IMR-90 (cell line): ENCODE data around the gene SASH3. TPM values are rescaled to one million over a fixed set of nuclear protein-coding genes. Genes with fewer than 3 reads are reported as not detected.

Experiments used
- ATAC-seq: fragments of 200-7000 bp; cut with Tn5 transposase; 2 replicates; pipeline ENCODE4 v1.9.1; 2020; ENCODE audit warnings: low read depth, mild to moderate bottlenecking, moderate library complexity
- BruUV-seq: library from RNA; stranded (reverse); fragments of 400-500 nt; replicated peaks from 2 replicates; lab custom pipeline; 2021; lab: Mats Ljungman, UMichigan
- CTCF ChIA-PET: fragments of 300-600 bp; formaldehyde crosslinking; extraction: SDS; loops from one replicate; lab custom pipeline; 2021; ENCODE audit warnings: antibody characterized with exemption; lab: Yijun Ruan, JAX
- POLR2A ChIA-PET: fragments of 300-600 bp; sonication (Branson Sonifier 250); formaldehyde crosslinking; loops from one replicate; lab custom pipeline; 2022; ENCODE audit warnings: antibody characterized with exemption; ENCODE audit not compliant: unreplicated experiment; lab: Charles Lee
- DNase-seq: peaks from one replicate; pipeline ENCODE4 v3.0.0; 2013
- H2AFZ ChIP-seq: replicated peaks from 2 replicates; pipeline ENCODE3; 2013; ENCODE audit warnings: low read length, mild to moderate bottlenecking; ENCODE audit not compliant: poor library complexity
- H2AK5ac ChIP-seq: 2 replicates; pipeline ENCODE4 v1.6.1; 2013; ENCODE audit warnings: low read depth, low read length, inconsistent platforms
- H2AK9ac ChIP-seq: replicated peaks from 2 replicates; pipeline ENCODE3; 2013; ENCODE audit warnings: mild to moderate bottlenecking, low read depth, low read length, moderate library complexity; ENCODE audit not compliant: poor library complexity
- H2BK120ac ChIP-seq: 2 replicates; pipeline ENCODE4 v1.6.1; 2013; ENCODE audit warnings: low read depth, low read length, inconsistent platforms
- H2BK15ac ChIP-seq: 3 replicates; pipeline ENCODE4 v1.6.1; 2013; ENCODE audit warnings: low read depth, low read length, inconsistent platforms
- H2BK20ac ChIP-seq: 2 replicates; pipeline ENCODE4 v1.6.1; 2013; ENCODE audit warnings: low read depth, mild to moderate bottlenecking, inconsistent platforms, low read length, moderate library complexity
- H2BK5ac ChIP-seq: 2 replicates; pipeline ENCODE4 v1.6.1; 2013; ENCODE audit warnings: mild to moderate bottlenecking, low read depth, low read length, inconsistent platforms; ENCODE audit not compliant: poor library complexity, severe bottlenecking
- H3K14ac ChIP-seq: replicated peaks from 2 replicates; pipeline ENCODE4 v1.6.1; 2013; ENCODE audit warnings: low read depth, low read length, inconsistent platforms
- H3K18ac ChIP-seq: 2 replicates; pipeline ENCODE4 v1.6.1; 2013; ENCODE audit warnings: low read depth, low read length, control low read depth
- H3K23ac ChIP-seq: 2 replicates; pipeline ENCODE4 v1.6.1; 2013; ENCODE audit warnings: low read depth, low read length, inconsistent platforms
- H3K27ac ChIP-seq: 2 replicates; pipeline ENCODE4 v1.5.1; 2013; ENCODE audit warnings: mild to moderate bottlenecking, control low read depth, low read length; ENCODE audit not compliant: insufficient read depth
- H3K27me3 ChIP-seq: 2 replicates; pipeline ENCODE4 v1.6.1; 2013; ENCODE audit warnings: low read length; ENCODE audit not compliant: control insufficient read depth, insufficient read depth
- H3K36me3 ChIP-seq: 2 replicates; pipeline ENCODE4 v1.6.1; 2013; ENCODE audit warnings: low read length, mixed read lengths; ENCODE audit not compliant: control insufficient read depth, insufficient read depth
- H3K4ac ChIP-seq: 2 replicates; pipeline ENCODE4 v1.6.1; 2013; ENCODE audit warnings: low read depth, low read length, inconsistent platforms
- H3K4me1 ChIP-seq: 2 replicates; pipeline ENCODE4 v1.6.1; 2013; ENCODE audit warnings: low read length, mixed read lengths; ENCODE audit not compliant: control insufficient read depth, insufficient read depth
- H3K4me2 ChIP-seq: 2 replicates; pipeline ENCODE4 v1.6.1; 2013; ENCODE audit warnings: low read depth, mild to moderate bottlenecking, control low read depth, low read length, moderate library complexity
- H3K4me3 ChIP-seq: 2 replicates; pipeline ENCODE4 v1.5.1; 2013; ENCODE audit warnings: low read depth, mild to moderate bottlenecking, control low read depth, low read length, moderate library complexity; ENCODE audit not compliant: insufficient read depth
- H3K56ac ChIP-seq: 2 replicates; pipeline ENCODE4 v1.6.1; 2013; ENCODE audit warnings: low read length, inconsistent platforms; ENCODE audit not compliant: insufficient read depth; ENCODE audit errors: extremely low read depth
- H3K79me1 ChIP-seq, 2 experiments: 2 replicates each; pipeline ENCODE4 v1.6.1; 2013; ENCODE audit warnings: low read length in 2 of 2, inconsistent platforms in 1 of 2, low read depth in 1 of 2
- H3K9ac ChIP-seq: 2 replicates; pipeline ENCODE4 v1.6.1; 2013; ENCODE audit warnings: low read depth, low read length, control low read depth
- H3K9me1 ChIP-seq: 2 replicates; pipeline ENCODE4 v1.6.1; 2013; ENCODE audit warnings: low read length, inconsistent platforms; ENCODE audit not compliant: insufficient read depth
- H3K9me3 ChIP-seq: 2 replicates; pipeline ENCODE4 v1.6.1; 2013; ENCODE audit warnings: low read length; ENCODE audit not compliant: control insufficient read depth, insufficient read depth
- H4K20me1 ChIP-seq: 2 replicates; pipeline ENCODE4 v1.6.1; 2013; ENCODE audit warnings: low read length, inconsistent platforms; ENCODE audit not compliant: insufficient read depth
- H4K5ac ChIP-seq: 2 replicates; pipeline ENCODE4 v1.6.1; 2013; ENCODE audit warnings: mild to moderate bottlenecking, low read depth, low read length, control low read depth
- H4K8ac ChIP-seq, 2 experiments: 2 replicates each; pipeline ENCODE4 v1.6.1; 2013; ENCODE audit warnings: low read depth in 2 of 2, low read length in 2 of 2, control low read depth in 1 of 2, inconsistent platforms in 1 of 2
- H4K91ac ChIP-seq: 2 replicates; pipeline ENCODE4 v1.6.1; 2013; ENCODE audit warnings: low read depth, low read length, inconsistent platforms; ENCODE audit not compliant: insufficient read depth
- BHLHE40 ChIP-seq: fragments of 150-350 bp; IDR thresholded peaks from 2 replicates; pipeline ENCODE4 v1.6.1; 2016; ENCODE audit warnings: mild to moderate bottlenecking, low read depth, low read length
- CEBPB ChIP-seq: IDR thresholded peaks from 2 replicates; pipeline ENCODE4 v1.6.1; 2012; ENCODE audit warnings: low read depth, low read length, improper control_type of control experiment
- CHD1 ChIP-seq: IDR thresholded peaks from 2 replicates; pipeline ENCODE4 v1.6.1; 2012; ENCODE audit warnings: low read depth, low read length, improper control_type of control experiment
- FOS ChIP-seq: fragments of 150-350 bp; IDR thresholded peaks from 2 replicates; pipeline ENCODE4 v1.6.1; 2016; ENCODE audit warnings: low read depth, low read length
- MAFK ChIP-seq: IDR thresholded peaks from 2 replicates; pipeline ENCODE4 v1.6.1; 2012; ENCODE audit warnings: low read depth, low read length, improper control_type of control experiment
- MAZ ChIP-seq: IDR thresholded peaks from 2 replicates; pipeline ENCODE4 v1.6.1; 2012; ENCODE audit warnings: low read depth, mild to moderate bottlenecking, low read length, improper control_type of control experiment, moderate library complexity, borderline replicate concordance
- MXI1 ChIP-seq: IDR thresholded peaks from 2 replicates; pipeline ENCODE4 v1.6.1; 2012; ENCODE audit warnings: low read depth, mild to moderate bottlenecking, low read length, moderate library complexity, borderline replicate concordance
- NFE2L2 ChIP-seq: fragments of 150-350 bp; IDR thresholded peaks from 2 replicates; pipeline ENCODE4 v1.6.1; 2016; ENCODE audit warnings: low read depth, mild to moderate bottlenecking, low read length
- POLR2A ChIP-seq: IDR thresholded peaks from 2 replicates; pipeline ENCODE4 v1.6.1; 2012; ENCODE audit warnings: mild to moderate bottlenecking, low read depth, low read length
- RAD21 ChIP-seq: IDR thresholded peaks from 2 replicates; pipeline ENCODE4 v1.6.1; 2012; ENCODE audit warnings: low read length, improper control_type of control experiment
- RCOR1 ChIP-seq: IDR thresholded peaks from 2 replicates; pipeline ENCODE4 v1.6.1; 2012; ENCODE audit warnings: mild to moderate bottlenecking, low read length, improper control_type of control experiment; ENCODE audit not compliant: insufficient replicate concordance
- RFX5 ChIP-seq: IDR thresholded peaks from 2 replicates; pipeline ENCODE4 v1.8.0; 2012; ENCODE audit warnings: low read depth, mild to moderate bottlenecking, low read length, moderate library complexity
- SMC3 ChIP-seq: fragments of 150-350 bp; IDR thresholded peaks from 2 replicates; pipeline ENCODE4 v1.6.1; 2016; ENCODE audit warnings: low read depth, mild to moderate bottlenecking, antibody characterized with exemption, low read length, moderate library complexity
- WGBS, 2 experiments: methylation state at CpG; one replicate each; pipeline versions ENCODE4 v1.1.5 to v1.1.7; 2013; ENCODE audit warnings: missing lambda C conversion rate in 2 of 2; ENCODE audit not compliant: insufficient read length in 1 of 2; ENCODE audit errors: extremely low coverage in 2 of 2; 5-methylcytosine and 5-hydroxymethylcytosine counted together
- dilution Hi-C: fragments of 300-500 bp; cut with HindIII; formaldehyde crosslinking; loops from one replicate; pipeline ENCODE4 v1.14.3; 2018; ENCODE audit warnings: low sequenced_read_pairs; ENCODE audit not compliant: unreplicated experiment
- in situ Hi-C: fragments of 300-500 bp; cut with MboI; formaldehyde crosslinking; loops from 3 replicates; pipeline ENCODE4 v1.14.3; 2019; ENCODE audit warnings: low sequenced_read_pairs, inconsistent platforms, mixed read lengths
- intact Hi-C: fragments of 100-400 bp; cut with micrococcal nuclease; formaldehyde crosslinking; loops from 2 replicates; pipeline ENCODE4 v1.10.0; 2022
- polyA plus RNA-seq, 3 experiments: library from polyadenylated mRNA; depleted of rRNA; stranded (reverse); fragments of >200 nt; gene quantifications; 2 replicates each; pipeline ENCODE4 v1.2.3, GENCODE V29; 2012; ENCODE audit warnings: low replicate concordance in 1 of 3
- total RNA-seq: library from RNA; depleted of rRNA; stranded (reverse); fragments of >200 nt; gene quantifications from 2 replicates; pipeline ENCODE4 v1.2.3, GENCODE V29; 2012
- TF ChIP-seq, protein P1 (sequence below): fragments of 150-350 bp; IDR thresholded peaks from 2 replicates; pipeline ENCODE4 v1.6.1; 2016; ENCODE audit warnings: low read depth, mild to moderate bottlenecking, low read length, moderate library complexity, borderline replicate concordance
- TF ChIP-seq, protein P2 (sequence below): fragments of 150-350 bp; IDR thresholded peaks from 2 replicates; pipeline ENCODE4 v1.6.1; 2017; ENCODE audit warnings: mild to moderate bottlenecking, antibody characterized with exemption, low read length, low read depth
- TF ChIP-seq, protein P3 (sequence below): conservative IDR thresholded peaks from 2 replicates; pipeline ENCODE4 v1.5.1; 2012; ENCODE audit warnings: mild to moderate bottlenecking, low read depth, low read length, improper control_type of control experiment

SASH3 gene
- total and polyA plus RNA-seq, 2 of the 4 experiments (the other 2 are of a cell fraction): not detected

DNA sequence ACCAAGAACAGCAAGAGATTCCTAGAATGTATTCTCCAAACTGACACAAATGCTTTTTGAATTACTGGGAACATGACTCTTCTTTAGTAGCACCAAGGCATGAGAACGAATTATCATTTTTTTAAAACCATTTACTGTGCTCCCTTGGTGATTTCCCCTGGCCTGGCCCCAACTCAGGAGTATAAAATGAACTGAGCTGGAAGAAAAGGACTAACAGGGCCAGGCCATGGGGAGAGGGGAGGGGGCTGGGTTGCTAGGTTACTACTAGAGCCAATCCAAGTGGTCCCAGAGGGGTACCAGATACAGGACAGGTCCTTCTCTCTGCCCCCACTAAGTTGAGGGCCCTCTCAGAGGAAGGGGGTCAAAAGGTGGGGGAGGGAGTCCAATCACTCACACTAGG lies 23.1 kb downstream of the SASH3 start:
- no peak overlapping the region for H3K14ac ChIP-seq
- H3K4ac ChIP-seq: no peak overlapping the region
- H3K56ac ChIP-seq: no peak overlapping the region
- no peak overlapping the region for H4K8ac ChIP-seq
- no peak overlapping the region for H2BK5ac ChIP-seq
- intact Hi-C loops: no loop called here
- no peak overlapping the region for H3K9ac ChIP-seq
- no CpG with 5 or more reads among the region's 1 CpG for WGBS, 2 experiments
- BruUV-seq: no TSS peak
- in situ Hi-C loops: no loop called here
- no peak for ATAC-seq
- no peak overlapping the region for H4K91ac ChIP-seq
- no peak overlapping the region for H3K18ac ChIP-seq
- H3K4me2 ChIP-seq: no peak overlapping the region
- H3K4me3 ChIP-seq: no peak overlapping the region
- dilution Hi-C loops: no loop called here
- ChIA-PET CTCF (no interaction called here), POLR2A (no interaction called here)
- no peak overlapping the region for H3K27ac ChIP-seq
- H2AFZ ChIP-seq: no peak overlapping the region
- peaks cover 3% of the 10 kb centered on the region; the same call in 1 of the 2 replicates for H3K27me3 ChIP-seq
- no peak for DNase-seq
- no peaks in the 10 kb centered on the region for H3K4me1 ChIP-seq
- H2BK20ac ChIP-seq: no peak overlapping the region
- H4K20me1 ChIP-seq: no peaks in the 10 kb centered on the region
- H3K79me1 ChIP-seq: no peaks in the 10 kb centered on the region
- no peak overlapping the region for H2AK5ac ChIP-seq
- H2AK9ac ChIP-seq: no peak overlapping the region
- no peaks in the 10 kb centered on the region for H3K9me1 ChIP-seq
- H2BK120ac ChIP-seq: no peak overlapping the region
- no peak overlapping the region for H4K5ac ChIP-seq
- peaks cover 1% of the 10 kb centered on the region for H3K36me3 ChIP-seq
- no peak overlapping the region for H2BK15ac ChIP-seq
- TF ChIP-seq, protein P1, sequence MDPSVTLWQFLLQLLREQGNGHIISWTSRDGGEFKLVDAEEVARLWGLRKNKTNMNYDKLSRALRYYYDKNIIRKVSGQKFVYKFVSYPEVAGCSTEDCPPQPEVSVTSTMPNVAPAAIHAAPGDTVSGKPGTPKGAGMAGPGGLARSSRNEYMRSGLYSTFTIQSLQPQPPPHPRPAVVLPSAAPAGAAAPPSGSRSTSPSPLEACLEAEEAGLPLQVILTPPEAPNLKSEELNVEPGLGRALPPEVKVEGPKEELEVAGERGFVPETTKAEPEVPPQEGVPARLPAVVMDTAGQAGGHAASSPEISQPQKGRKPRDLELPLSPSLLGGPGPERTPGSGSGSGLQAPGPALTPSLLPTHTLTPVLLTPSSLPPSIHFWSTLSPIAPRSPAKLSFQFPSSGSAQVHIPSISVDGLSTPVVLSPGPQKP: no peak
- TF ChIP-seq NFE2L2: no peak
- TF ChIP-seq RAD21: no peak
- TF ChIP-seq RCOR1: no peak
- TF ChIP-seq BHLHE40: no peak
- TF ChIP-seq, protein P2, sequence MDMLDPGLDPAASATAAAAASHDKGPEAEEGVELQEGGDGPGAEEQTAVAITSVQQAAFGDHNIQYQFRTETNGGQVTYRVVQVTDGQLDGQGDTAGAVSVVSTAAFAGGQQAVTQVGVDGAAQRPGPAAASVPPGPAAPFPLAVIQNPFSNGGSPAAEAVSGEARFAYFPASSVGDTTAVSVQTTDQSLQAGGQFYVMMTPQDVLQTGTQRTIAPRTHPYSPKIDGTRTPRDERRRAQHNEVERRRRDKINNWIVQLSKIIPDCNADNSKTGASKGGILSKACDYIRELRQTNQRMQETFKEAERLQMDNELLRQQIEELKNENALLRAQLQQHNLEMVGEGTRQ: no peak
- no peak for TF ChIP-seq FOS
- no peak for TF ChIP-seq MAFK
- TF ChIP-seq MXI1: no peak
- no peak for TF ChIP-seq CEBPB
- TF ChIP-seq POLR2A: no peak
- TF ChIP-seq, protein P3, sequence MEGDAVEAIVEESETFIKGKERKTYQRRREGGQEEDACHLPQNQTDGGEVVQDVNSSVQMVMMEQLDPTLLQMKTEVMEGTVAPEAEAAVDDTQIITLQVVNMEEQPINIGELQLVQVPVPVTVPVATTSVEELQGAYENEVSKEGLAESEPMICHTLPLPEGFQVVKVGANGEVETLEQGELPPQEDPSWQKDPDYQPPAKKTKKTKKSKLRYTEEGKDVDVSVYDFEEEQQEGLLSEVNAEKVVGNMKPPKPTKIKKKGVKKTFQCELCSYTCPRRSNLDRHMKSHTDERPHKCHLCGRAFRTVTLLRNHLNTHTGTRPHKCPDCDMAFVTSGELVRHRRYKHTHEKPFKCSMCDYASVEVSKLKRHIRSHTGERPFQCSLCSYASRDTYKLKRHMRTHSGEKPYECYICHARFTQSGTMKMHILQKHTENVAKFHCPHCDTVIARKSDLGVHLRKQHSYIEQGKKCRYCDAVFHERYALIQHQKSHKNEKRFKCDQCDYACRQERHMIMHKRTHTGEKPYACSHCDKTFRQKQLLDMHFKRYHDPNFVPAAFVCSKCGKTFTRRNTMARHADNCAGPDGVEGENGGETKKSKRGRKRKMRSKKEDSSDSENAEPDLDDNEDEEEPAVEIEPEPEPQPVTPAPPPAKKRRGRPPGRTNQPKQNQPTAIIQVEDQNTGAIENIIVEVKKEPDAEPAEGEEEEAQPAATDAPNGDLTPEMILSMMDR: no peak
- TF ChIP-seq RFX5: no peak
- TF ChIP-seq CHD1: no peak
- TF ChIP-seq MAZ: no peak
- TF ChIP-seq SMC3: no peak
- no peak overlapping the region for H3K23ac ChIP-seq
- no peaks in the 10 kb centered on the region for H3K9me3 ChIP-seq
